Activated naive CD8-positive, alpha-beta T cell (primary cell): ENCODE data around the gene MTREX.

Source experiments
- H3K27ac Mint-ChIP-seq: one replicate; pipeline ENCODE4 v1.8.0; 2021; ENCODE audit warnings: mixed read lengths
- H3K27me3 Mint-ChIP-seq: one replicate; pipeline ENCODE4 v1.8.0; 2021; ENCODE audit warnings: mixed read lengths
- H3K36me3 Mint-ChIP-seq: one replicate; pipeline ENCODE4 v1.8.0; 2021; ENCODE audit warnings: mixed read lengths
- H3K4me1 Mint-ChIP-seq: one replicate; pipeline ENCODE4 v1.8.0; 2021; ENCODE audit warnings: low read depth, mixed read lengths
- H3K4me3 Mint-ChIP-seq: one replicate; pipeline ENCODE4 v1.8.0; 2021; ENCODE audit warnings: mild to moderate bottlenecking, mixed read lengths
- H3K9me3 Mint-ChIP-seq: one replicate; pipeline ENCODE4 v1.8.0; 2021; ENCODE audit warnings: low read depth, mixed read lengths

Gene MTREX

DNA sequence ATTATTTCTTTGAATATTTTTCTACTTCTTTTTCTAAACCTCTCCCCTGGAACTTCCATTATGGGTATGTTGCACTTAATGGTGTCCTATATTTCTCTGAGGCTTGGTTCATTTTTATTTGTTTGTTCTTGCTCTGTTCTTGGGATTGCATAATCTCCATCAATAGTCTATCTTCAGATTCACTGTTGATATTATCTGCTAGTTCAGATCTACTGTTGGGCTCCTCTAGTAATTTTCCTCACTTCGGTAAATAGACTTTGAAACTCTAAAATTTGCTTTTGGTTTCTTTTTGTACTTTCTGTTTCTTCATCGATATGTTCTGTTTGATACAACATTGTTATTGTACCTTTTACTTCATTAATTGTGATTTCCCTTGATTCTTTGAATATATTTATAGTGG lies 76.3 kb downstream of the MTREX start:
- peaks cover 7% of the 10 kb centered on the region for H3K9me3 Mint-ChIP-seq
- H3K36me3 Mint-ChIP-seq, result peaks cover 55% of the 10 kb centered on the region
- no peak overlapping the region for H3K4me3 Mint-ChIP-seq
- H3K27me3 Mint-ChIP-seq, result no peaks in the 10 kb centered on the region
- H3K27ac Mint-ChIP-seq, result no peak overlapping the region
- H3K4me1 Mint-ChIP-seq, result peaks cover 16% of the 10 kb centered on the region

GRCh38 chr5:55385227-55385626 lies 77.4 kb downstream of the MTREX start:
- peaks cover 57% of the 10 kb centered on the region for H3K36me3 Mint-ChIP-seq
- H3K27me3 Mint-ChIP-seq, result no peaks in the 10 kb centered on the region
- peak overlapping the region; percentile 22 for H3K27ac Mint-ChIP-seq
- no peak overlapping the region for H3K4me3 Mint-ChIP-seq
- peaks cover 7% of the 10 kb centered on the region for H3K9me3 Mint-ChIP-seq
- H3K4me1 Mint-ChIP-seq, result peaks cover 16% of the 10 kb centered on the region

GRCh38 chr5:55385846-55386245 lies 78.1 kb downstream of the MTREX start:
- Mint-ChIP-seq H3K36me3 (peaks cover 54% of the 10 kb centered on the region), H3K9me3 (peaks cover 7% of the 10 kb centered on the region), H3K27ac (no peak overlapping the region), H3K4me1 (peaks cover 13% of the 10 kb centered on the region), H3K4me3 (no peak overlapping the region), H3K27me3 (no peaks in the 10 kb centered on the region)

DNA sequence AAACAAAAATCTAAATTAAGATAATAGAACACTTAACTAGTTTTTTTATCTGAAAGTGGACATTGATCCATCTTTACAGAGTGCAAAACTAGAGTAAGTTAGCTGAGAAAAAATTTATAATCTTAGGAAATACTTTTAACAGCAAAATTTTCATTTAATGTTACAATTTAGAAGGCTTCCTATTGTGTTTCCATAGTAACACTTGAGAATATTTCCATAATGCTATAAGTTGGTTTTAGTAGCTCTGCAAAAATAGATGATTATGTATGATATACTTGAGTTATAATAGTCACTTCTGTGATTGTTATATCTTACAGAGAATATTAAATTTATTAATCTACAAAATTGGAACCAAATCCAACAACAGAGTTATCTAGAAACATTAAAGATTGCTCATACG lies 78.6 kb downstream of the MTREX start:
- peaks cover 52% of the 10 kb centered on the region for H3K36me3 Mint-ChIP-seq
- peaks cover 13% of the 10 kb centered on the region for H3K4me1 Mint-ChIP-seq

GRCh38 chr5:55387865-55388264 lies 80.1 kb downstream of the MTREX start:
- Mint-ChIP-seq H3K27me3 (no peaks in the 10 kb centered on the region), H3K36me3 (peaks cover 54% of the 10 kb centered on the region), H3K27ac (no peak overlapping the region), H3K9me3 (no peaks in the 10 kb centered on the region), H3K4me1 (peaks cover 13% of the 10 kb centered on the region), H3K4me3 (no peak overlapping the region)

More for the DNA sequence above, 78.6 kb downstream of the MTREX start:
- H3K9me3 Mint-ChIP-seq, result peaks cover 7% of the 10 kb centered on the region
- H3K27me3 Mint-ChIP-seq, result no peaks in the 10 kb centered on the region
- H3K4me3 Mint-ChIP-seq, result no peak overlapping the region
- no peak overlapping the region for H3K27ac Mint-ChIP-seq

- Mint-ChIP-seq H3K36me3 (peaks cover 39% of the 10 kb centered on the region), H3K4me3 (no peak overlapping the region), H3K4me1 (peaks cover 2% of the 10 kb centered on the region), H3K27ac (no peak overlapping the region), H3K27me3 (no peaks in the 10 kb centered on the region), H3K9me3 (no peaks in the 10 kb centered on the region)
These were observed 83.9 kb downstream of the MTREX start for GRCh38 chr5:55391707-55392106.

DNA sequence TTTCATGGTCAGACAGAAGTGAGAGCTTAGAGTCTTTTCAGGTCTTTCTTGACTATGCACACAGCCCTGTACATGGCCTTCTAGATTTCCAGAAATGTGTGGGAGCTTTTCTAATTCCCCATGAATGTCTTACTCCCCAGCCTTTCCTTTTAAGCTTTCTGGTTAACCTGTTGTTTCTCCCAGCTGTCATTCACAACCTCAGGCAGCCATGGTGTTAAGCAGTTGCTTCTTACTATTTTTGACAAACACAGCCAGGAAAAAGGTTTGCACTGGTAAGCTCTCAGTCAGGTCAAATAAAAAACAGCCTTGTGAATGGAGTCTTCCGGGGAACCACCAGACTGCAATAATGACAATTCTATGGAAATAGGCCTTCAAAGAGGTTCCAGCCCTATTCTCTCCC lies 84.9 kb downstream of the MTREX start:
- H3K4me1 Mint-ChIP-seq, result peaks cover 2% of the 10 kb centered on the region
- no peaks in the 10 kb centered on the region for H3K9me3 Mint-ChIP-seq
- H3K27ac Mint-ChIP-seq, result no peak overlapping the region
- H3K27me3 Mint-ChIP-seq, result no peaks in the 10 kb centered on the region
- H3K4me3 Mint-ChIP-seq, result no peak overlapping the region
- peaks cover 39% of the 10 kb centered on the region for H3K36me3 Mint-ChIP-seq

- no peak overlapping the region for H3K27ac Mint-ChIP-seq
These were observed 85.8 kb downstream of the MTREX start for GRCh38 chr5:55393501-55394175.

GRCh38 chr5:55402199-55402598 lies 94.4 kb downstream of the MTREX start:
- no peak overlapping the region for H3K4me3 Mint-ChIP-seq
- peaks cover 6% of the 10 kb centered on the region for H3K36me3 Mint-ChIP-seq
- no peaks in the 10 kb centered on the region for H3K9me3 Mint-ChIP-seq
- no peaks in the 10 kb centered on the region for H3K27me3 Mint-ChIP-seq
- no peaks in the 10 kb centered on the region for H3K4me1 Mint-ChIP-seq
- H3K27ac Mint-ChIP-seq, result no peak overlapping the region

More at GRCh38 chr5:55393501-55394175, 85.8 kb downstream of the MTREX start:
- Mint-ChIP-seq H3K27me3 (no peaks in the 10 kb centered on the region), H3K9me3 (no peaks in the 10 kb centered on the region), H3K4me3 (no peak overlapping the region), H3K36me3 (peaks cover 32% of the 10 kb centered on the region), H3K4me1 (peaks cover 2% of the 10 kb centered on the region)

DNA sequence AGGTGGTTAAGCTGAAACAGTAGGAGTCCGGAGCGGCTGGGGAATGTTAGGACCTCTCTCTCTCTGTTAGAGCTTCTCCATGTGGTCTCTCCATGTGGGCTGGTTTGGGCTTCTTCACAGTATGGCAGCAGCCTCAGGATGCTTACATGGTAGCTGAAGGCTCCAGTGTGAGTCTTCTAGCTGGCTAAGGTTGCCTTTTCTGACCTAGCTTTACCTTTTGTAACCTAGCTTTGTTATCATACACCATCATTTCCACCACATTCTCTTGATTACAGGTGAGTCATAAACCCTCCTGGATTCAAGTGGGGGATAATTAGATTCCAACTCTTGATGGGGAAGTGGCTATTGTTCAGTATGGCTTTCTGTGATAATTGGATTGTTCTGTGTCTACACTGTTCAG lies 98.5 kb downstream of the MTREX start:
- no peak overlapping the region for H3K27ac Mint-ChIP-seq
- no peak overlapping the region for H3K4me3 Mint-ChIP-seq
- H3K4me1 Mint-ChIP-seq, result peaks cover 6% of the 10 kb centered on the region
- no peaks in the 10 kb centered on the region for H3K9me3 Mint-ChIP-seq
- no peaks in the 10 kb centered on the region for H3K27me3 Mint-ChIP-seq
- H3K36me3 Mint-ChIP-seq, result peaks cover 13% of the 10 kb centered on the region

GRCh38 chr5:55407059-55407684 lies 99.4 kb downstream of the MTREX start:
- Mint-ChIP-seq H3K27me3 (no peaks in the 10 kb centered on the region), H3K9me3 (no peaks in the 10 kb centered on the region), H3K4me3 (no peak overlapping the region), H3K27ac (no peak overlapping the region), H3K36me3 (peaks cover 11% of the 10 kb centered on the region), H3K4me1 (peaks cover 14% of the 10 kb centered on the region)

GRCh38 chr5:55407984-55408383 lies 100.2 kb downstream of the MTREX start:
- no peaks in the 10 kb centered on the region for H3K9me3 Mint-ChIP-seq
- H3K36me3 Mint-ChIP-seq, result peaks cover 15% of the 10 kb centered on the region
- H3K27ac Mint-ChIP-seq, result no peak overlapping the region
- H3K4me3 Mint-ChIP-seq, result no peak overlapping the region
- H3K4me1 Mint-ChIP-seq, result peaks cover 17% of the 10 kb centered on the region
- no peaks in the 10 kb centered on the region for H3K27me3 Mint-ChIP-seq

GRCh38 chr5:55409775-55410174 lies 102.0 kb downstream of the MTREX start:
- H3K36me3 Mint-ChIP-seq, result peaks cover 17% of the 10 kb centered on the region

GRCh38 chr5:55410845-55411244 lies 103.1 kb downstream of the MTREX start:
- no peaks in the 10 kb centered on the region for H3K27me3 Mint-ChIP-seq
- no peak overlapping the region for H3K27ac Mint-ChIP-seq
- no peak overlapping the region for H3K4me3 Mint-ChIP-seq
- peaks cover 19% of the 10 kb centered on the region for H3K4me1 Mint-ChIP-seq
- H3K36me3 Mint-ChIP-seq, result peaks cover 23% of the 10 kb centered on the region
- H3K9me3 Mint-ChIP-seq, result no peaks in the 10 kb centered on the region

More at GRCh38 chr5:55409775-55410174, 102.0 kb downstream of the MTREX start:
- Mint-ChIP-seq H3K27me3 (no peaks in the 10 kb centered on the region), H3K27ac (no peak overlapping the region), H3K4me3 (no peak overlapping the region), H3K9me3 (no peaks in the 10 kb centered on the region), H3K4me1 (peaks cover 17% of the 10 kb centered on the region)

DNA sequence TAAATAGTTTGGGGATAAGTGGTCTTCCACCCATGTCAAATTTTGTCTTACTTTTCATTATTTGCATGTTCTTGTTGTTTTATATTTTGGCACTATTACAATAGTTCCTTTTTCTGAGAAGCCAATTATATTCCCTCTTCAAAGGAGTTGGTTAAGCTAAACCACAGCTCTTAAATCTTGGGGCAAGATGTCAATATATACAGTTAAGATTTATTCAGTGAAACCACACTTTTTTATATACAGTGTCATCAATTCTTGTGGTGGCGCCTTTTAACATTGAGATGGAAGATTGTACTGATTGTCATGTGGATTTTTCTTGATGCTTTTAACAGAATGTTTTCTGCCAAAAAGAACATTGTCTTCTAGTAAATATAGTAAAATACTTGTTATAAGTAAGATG lies 104.1 kb downstream of the MTREX start:
- Mint-ChIP-seq H3K9me3 (no peaks in the 10 kb centered on the region), H3K4me3 (no peak overlapping the region)

GRCh38 chr5:55413644-55414043 lies 105.9 kb downstream of the MTREX start:
- H3K36me3 Mint-ChIP-seq, result peaks cover 20% of the 10 kb centered on the region
- H3K27ac Mint-ChIP-seq, result no peak overlapping the region
- no peaks in the 10 kb centered on the region for H3K27me3 Mint-ChIP-seq
- H3K4me1 Mint-ChIP-seq, result peaks cover 21% of the 10 kb centered on the region
- no peak overlapping the region for H3K4me3 Mint-ChIP-seq
- no peaks in the 10 kb centered on the region for H3K9me3 Mint-ChIP-seq

More for the DNA sequence above, 104.1 kb downstream of the MTREX start:
- peaks cover 24% of the 10 kb centered on the region for H3K36me3 Mint-ChIP-seq
- peaks cover 21% of the 10 kb centered on the region for H3K4me1 Mint-ChIP-seq
- H3K27ac Mint-ChIP-seq, result no peak overlapping the region
- H3K27me3 Mint-ChIP-seq, result no peaks in the 10 kb centered on the region
